Ovary (tissue), 3 donors: ENCODE data around the gene SPRR2E.

Experiments used
- POLR2A ChIP-seq: fragments of 450-650 bp; IDR thresholded peaks from one replicate; pipeline ENCODE4 v1.6.1; 2017; ENCODE audit warnings: antibody characterized with exemption, mild to moderate bottlenecking, moderate library complexity
- TF ChIP-seq, protein P1 (sequence below), 3 donors: fragments of 450-650 bp in 2 of 3; fragments of 200-600 bp in 1 of 3; IDR thresholded peaks; one replicate each; pipeline versions ENCODE4 v1.5.1 to v1.8.0; 2016 to 2022; ENCODE audit warnings: antibody characterized with exemption in 3 of 3, mild to moderate bottlenecking in 1 of 3
- donor health status: DM: no; HTN: no; CAD: no.

GRCh38 chr1:153125536-153125935, 31.2 kb upstream of the SPRR2E start:
- TF ChIP-seq POLR2A = no peak
- TF ChIP-seq, protein P1, sequence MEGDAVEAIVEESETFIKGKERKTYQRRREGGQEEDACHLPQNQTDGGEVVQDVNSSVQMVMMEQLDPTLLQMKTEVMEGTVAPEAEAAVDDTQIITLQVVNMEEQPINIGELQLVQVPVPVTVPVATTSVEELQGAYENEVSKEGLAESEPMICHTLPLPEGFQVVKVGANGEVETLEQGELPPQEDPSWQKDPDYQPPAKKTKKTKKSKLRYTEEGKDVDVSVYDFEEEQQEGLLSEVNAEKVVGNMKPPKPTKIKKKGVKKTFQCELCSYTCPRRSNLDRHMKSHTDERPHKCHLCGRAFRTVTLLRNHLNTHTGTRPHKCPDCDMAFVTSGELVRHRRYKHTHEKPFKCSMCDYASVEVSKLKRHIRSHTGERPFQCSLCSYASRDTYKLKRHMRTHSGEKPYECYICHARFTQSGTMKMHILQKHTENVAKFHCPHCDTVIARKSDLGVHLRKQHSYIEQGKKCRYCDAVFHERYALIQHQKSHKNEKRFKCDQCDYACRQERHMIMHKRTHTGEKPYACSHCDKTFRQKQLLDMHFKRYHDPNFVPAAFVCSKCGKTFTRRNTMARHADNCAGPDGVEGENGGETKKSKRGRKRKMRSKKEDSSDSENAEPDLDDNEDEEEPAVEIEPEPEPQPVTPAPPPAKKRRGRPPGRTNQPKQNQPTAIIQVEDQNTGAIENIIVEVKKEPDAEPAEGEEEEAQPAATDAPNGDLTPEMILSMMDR (IDR thresholded peaks at IDR 0.05) = no peak
